ENCODE results near the gene METTL23. TPM values are rescaled to one million over a fixed set of nuclear protein-coding genes. Genes with fewer than 3 reads are reported as not detected.

METTL23 gene
- total and polyA plus RNA-seq, 2 of the 8 experiments (the other 6 are each of a cell fraction or from before 2014, with no cell fraction given) = 36.1 to 60.2 TPM

GRCh38 chr17:76737676-76738467 is 11.2 kb downstream of the METTL23 start, which contains the start of gene MFSD11 (continued):
- TF ChIP-seq NRF1 (IDR thresholded peaks at IDR 0.05; ENCODE audit: low read depth, low read length) = no peak
- TF ChIP-seq BACH1 (IDR thresholded peaks at IDR 0.05; ENCODE audit: low read length) = no peak
- peak in 1 of 2 experiments; percentile 70; a peak in 1 of 4 replicates for TF ChIP-seq HDAC2 (IDR thresholded peaks at IDR 0.05; ENCODE audit: borderline replicate concordance in 1 of 2, low read depth in 2 of 2, low read length in 2 of 2)
- 0 out of 2 replicates have a peak, but pooled peaks have one; percentile 67 for TF ChIP-seq TCF12 (IDR thresholded peaks at IDR 0.05; ENCODE audit: low read depth, low read length)
- TF ChIP-seq YY1 (IDR thresholded peaks at IDR 0.05; ENCODE audit: low read depth, low read length) = no peak
- TF ChIP-seq ATF3 (IDR thresholded peaks at IDR 0.05; ENCODE audit: insufficient read depth, low read depth, low read length) = peak; percentile 90
- peak in 1 of 2 experiments; percentile 96; a peak in 2 of 4 replicates for TF ChIP-seq SIN3A (conservative IDR thresholded peaks at IDR 0.05 in 1 of 2, IDR thresholded peaks at IDR 0.05 in 1 of 2; ENCODE audit: low read depth in 1 of 2, low read length in 2 of 2)
- no peak for TF ChIP-seq CBX8 (IDR thresholded peaks at IDR 0.05; ENCODE audit: borderline replicate concordance, low read depth, low read length)
- no peak for TF ChIP-seq CHD2 (IDR thresholded peaks at IDR 0.05; ENCODE audit: low read length)
- no peak for TF ChIP-seq EZH2 (IDR thresholded peaks at IDR 0.05; ENCODE audit: low read depth, low read length, severe bottlenecking)
- no peak for TF ChIP-seq KDM5A (IDR thresholded peaks at IDR 0.05; ENCODE audit: low read length)
- peak; percentile 20 for TF ChIP-seq TEAD4 (IDR thresholded peaks at IDR 0.05; ENCODE audit: low read depth, low read length)
- TF ChIP-seq MAX (IDR thresholded peaks at IDR 0.05) = peak; percentile 64
- peak in 1 of 2 experiments; percentile 56; a peak in 1 of 3 replicates for TF ChIP-seq EP300 (IDR thresholded peaks at IDR 0.05; ENCODE audit: borderline replicate concordance in 1 of 2, low read depth in 2 of 2, low read length in 2 of 2)
- peak; percentile 68; the same call in 1 of the 2 replicates for TF ChIP-seq POLR2AphosphoS5 (IDR thresholded peaks at IDR 0.05; ENCODE audit: low read depth, low read length)
- TF ChIP-seq, protein P1, sequence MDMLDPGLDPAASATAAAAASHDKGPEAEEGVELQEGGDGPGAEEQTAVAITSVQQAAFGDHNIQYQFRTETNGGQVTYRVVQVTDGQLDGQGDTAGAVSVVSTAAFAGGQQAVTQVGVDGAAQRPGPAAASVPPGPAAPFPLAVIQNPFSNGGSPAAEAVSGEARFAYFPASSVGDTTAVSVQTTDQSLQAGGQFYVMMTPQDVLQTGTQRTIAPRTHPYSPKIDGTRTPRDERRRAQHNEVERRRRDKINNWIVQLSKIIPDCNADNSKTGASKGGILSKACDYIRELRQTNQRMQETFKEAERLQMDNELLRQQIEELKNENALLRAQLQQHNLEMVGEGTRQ (IDR thresholded peaks at IDR 0.05; ENCODE audit: low read length) = peak; percentile 96
- no peak; the same call in 1 of the 2 replicates for TF ChIP-seq TAF1 (IDR thresholded peaks at IDR 0.05; ENCODE audit: low read depth, low read length)
- peak; percentile 87 for TF ChIP-seq JUND (IDR thresholded peaks at IDR 0.05; ENCODE audit: low read length)
- no peak for TF ChIP-seq KDM1A (IDR thresholded peaks at IDR 0.05; ENCODE audit: borderline replicate concordance, low read length)
- no peak for TF ChIP-seq ZNF274 (IDR thresholded peaks at IDR 0.05; ENCODE audit: borderline replicate concordance, extremely low read depth, low read length)
